NT2/D1 (cell line): ENCODE measurements around the gene KIF16B.

Experiments
- DNase-seq: peaks from one replicate; pipeline ENCODE4 v3.0.0-alpha.2; 2011; ENCODE audit warnings: low read depth, low spot score
- H3K27me3 ChIP-seq: 2 replicates; pipeline ENCODE4 v1.6.0; 2011; ENCODE audit warnings: mild to moderate bottlenecking; ENCODE audit not compliant: insufficient read length, insufficient read depth
- H3K36me3 ChIP-seq: 2 replicates; pipeline ENCODE4 v1.6.1; 2011; ENCODE audit warnings: mild to moderate bottlenecking, low read length, mixed read lengths; ENCODE audit not compliant: insufficient read depth, insufficient read length
- H3K4me1 ChIP-seq: 2 replicates; pipeline ENCODE4 v1.5.1; 2011; ENCODE audit not compliant: insufficient read depth, insufficient read length
- H3K4me3 ChIP-seq: 2 replicates; pipeline ENCODE4 v1.5.1; 2011; ENCODE audit warnings: low read depth; ENCODE audit not compliant: insufficient read length
- H3K9ac ChIP-seq: 2 replicates; pipeline ENCODE4 v1.6.0; 2011; ENCODE audit warnings: low read depth; ENCODE audit not compliant: insufficient read length
- H3K9me3 ChIP-seq: 2 replicates; pipeline ENCODE4 v1.5.1; 2011; ENCODE audit warnings: mild to moderate bottlenecking, low read length; ENCODE audit not compliant: insufficient read depth
- SUZ12 ChIP-seq: IDR thresholded peaks from 2 replicates; pipeline ENCODE4 v1.6.1; 2011; ENCODE audit not compliant: insufficient read length, insufficient read depth; ENCODE audit errors: extremely low read depth
- YY1 ChIP-seq: IDR thresholded peaks from 2 replicates; pipeline ENCODE4 v1.6.1; 2011; ENCODE audit not compliant: insufficient read length, insufficient read depth
- ZNF274 ChIP-seq: IDR thresholded peaks from 2 replicates; pipeline ENCODE4 v1.6.1; 2011; ENCODE audit warnings: mild to moderate bottlenecking, low read depth, low read length

Gene KIF16B

DNA sequence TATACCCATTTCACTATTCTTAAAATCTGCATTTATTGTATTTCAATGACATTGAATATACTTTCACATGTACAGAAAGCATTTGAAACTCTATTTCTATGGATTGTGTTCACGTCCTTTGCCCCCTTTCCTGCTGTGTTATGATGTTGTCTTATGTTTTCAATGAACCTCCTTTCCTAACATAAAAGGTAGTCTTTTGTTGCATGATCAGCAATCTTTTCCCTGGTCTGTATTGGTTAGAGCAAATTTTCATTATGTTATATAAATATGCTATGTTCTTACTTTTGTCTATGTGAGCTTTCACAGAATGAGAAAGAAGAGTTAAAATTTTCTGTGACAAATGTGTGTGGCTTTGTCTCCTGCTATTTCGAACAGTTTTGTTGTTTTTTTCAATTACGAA lies 73.1 kb downstream of the KIF16B start:
- Histone ChIP-seq H3K36me3 (no peaks in the 10 kb centered on the region), H3K9me3 (no peaks in the 10 kb centered on the region)
- no peak for TF ChIP-seq YY1
- no peak for TF ChIP-seq ZNF274
- no peak for TF ChIP-seq SUZ12

DNA sequence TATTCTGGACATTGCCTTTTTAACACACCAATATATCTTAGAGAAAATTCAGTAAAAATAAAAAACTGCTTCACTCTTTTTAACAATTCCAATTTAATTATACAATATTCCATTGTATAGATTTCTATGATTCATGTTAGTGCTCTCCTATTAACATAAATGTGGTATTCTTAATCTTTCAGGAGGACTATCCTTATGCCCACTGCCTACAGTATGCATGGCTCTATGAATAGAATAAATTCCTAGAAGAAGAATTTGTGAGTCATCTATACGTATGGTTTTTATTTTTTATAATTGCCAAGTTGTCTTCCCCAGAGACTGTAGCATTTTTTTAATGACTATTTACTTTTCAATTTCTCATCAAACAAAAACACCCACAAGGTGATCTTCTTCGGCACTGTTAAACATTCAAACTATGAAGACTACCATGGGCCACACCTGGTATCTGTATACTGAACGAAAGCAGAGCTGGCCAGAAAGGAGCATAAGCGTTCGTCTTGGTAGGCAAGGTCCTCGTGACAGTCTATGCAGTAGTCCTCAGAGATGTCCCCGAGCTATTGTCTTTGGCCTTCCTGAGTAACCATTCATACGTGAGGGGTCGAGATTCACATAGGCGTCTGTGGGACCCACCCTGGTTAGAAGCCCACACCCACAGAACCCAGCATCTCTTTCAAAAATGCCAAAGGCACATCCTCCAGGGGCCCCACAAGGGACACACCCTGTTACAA lies 74.6 kb downstream of the KIF16B start:
- H3K4me3 ChIP-seq: no peak overlapping the region
- DNase-seq: no peak
- TF ChIP-seq YY1: no peak
- no peak for TF ChIP-seq SUZ12
- no peak for TF ChIP-seq ZNF274
- no peaks in the 10 kb centered on the region for H3K4me1 ChIP-seq
- H3K36me3 ChIP-seq: no peaks in the 10 kb centered on the region
- no peaks in the 10 kb centered on the region for H3K9me3 ChIP-seq
- no peak overlapping the region for H3K9ac ChIP-seq
- no peaks in the 10 kb centered on the region for H3K27me3 ChIP-seq

More for the DNA sequence above, 73.1 kb downstream of the KIF16B start:
- DNase-seq: no peak
- Histone ChIP-seq H3K9ac (no peak overlapping the region), H3K27me3 (no peaks in the 10 kb centered on the region), H3K4me1 (no peaks in the 10 kb centered on the region), H3K4me3 (no peak overlapping the region)

GRCh38 chr20:16497896-16498295 lies 75.4 kb downstream of the KIF16B start:
- DNase-seq: no peak
- Histone ChIP-seq H3K36me3 (no peaks in the 10 kb centered on the region), H3K9me3 (no peaks in the 10 kb centered on the region), H3K4me1 (no peaks in the 10 kb centered on the region), H3K9ac (no peak overlapping the region), H3K27me3 (no peaks in the 10 kb centered on the region), H3K4me3 (no peak overlapping the region)
- TF ChIP-seq ZNF274 (no peak), YY1 (no peak), SUZ12 (no peak)

GRCh38 chr20:16493486-16493885 lies 79.8 kb downstream of the KIF16B start:
- no peaks in the 10 kb centered on the region for H3K9me3 ChIP-seq
- H3K36me3 ChIP-seq: no peaks in the 10 kb centered on the region
- H3K4me1 ChIP-seq: no peaks in the 10 kb centered on the region
- TF ChIP-seq YY1: no peak
- no peak for TF ChIP-seq ZNF274
- TF ChIP-seq SUZ12: no peak
- no peak overlapping the region for H3K9ac ChIP-seq
- no peak for DNase-seq
- no peak overlapping the region for H3K4me3 ChIP-seq
- no peaks in the 10 kb centered on the region for H3K27me3 ChIP-seq

GRCh38 chr20:16491294-16491905 lies 81.8 kb downstream of the KIF16B start:
- Histone ChIP-seq H3K27me3 (no peaks in the 10 kb centered on the region), H3K4me1 (no peaks in the 10 kb centered on the region), H3K9ac (no peak overlapping the region), H3K36me3 (no peaks in the 10 kb centered on the region), H3K4me3 (no peak overlapping the region), H3K9me3 (no peaks in the 10 kb centered on the region)
- TF ChIP-seq YY1: no peak
- TF ChIP-seq ZNF274: no peak
- no peak for TF ChIP-seq SUZ12
- DNase-seq: no peak

DNA sequence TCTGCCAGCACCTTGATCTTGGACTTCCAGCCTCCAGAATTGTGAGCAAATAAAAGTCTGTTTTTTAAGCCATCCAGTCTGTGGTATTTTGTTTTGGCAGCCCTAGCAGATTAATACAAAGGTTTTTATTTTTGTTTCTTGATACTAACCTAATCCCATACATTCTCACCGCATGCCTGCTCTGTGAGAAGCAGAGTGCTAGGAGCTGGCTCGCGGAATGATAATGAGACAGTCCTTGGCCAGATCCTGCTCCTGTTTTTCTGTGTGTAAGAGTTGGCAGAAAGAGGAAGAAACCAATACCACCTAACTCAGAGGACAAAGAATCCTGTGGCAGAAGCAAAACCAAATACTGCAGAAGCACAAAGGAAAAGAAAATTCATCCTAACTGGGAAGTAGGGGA lies 82.6 kb downstream of the KIF16B start:
- Histone ChIP-seq H3K36me3 (no peaks in the 10 kb centered on the region), H3K4me3 (no peak overlapping the region), H3K27me3 (no peaks in the 10 kb centered on the region), H3K9me3 (no peaks in the 10 kb centered on the region), H3K4me1 (no peaks in the 10 kb centered on the region), H3K9ac (no peak overlapping the region)
- DNase-seq: no peak
- no peak for TF ChIP-seq SUZ12
- TF ChIP-seq ZNF274: no peak
- no peak for TF ChIP-seq YY1

DNA sequence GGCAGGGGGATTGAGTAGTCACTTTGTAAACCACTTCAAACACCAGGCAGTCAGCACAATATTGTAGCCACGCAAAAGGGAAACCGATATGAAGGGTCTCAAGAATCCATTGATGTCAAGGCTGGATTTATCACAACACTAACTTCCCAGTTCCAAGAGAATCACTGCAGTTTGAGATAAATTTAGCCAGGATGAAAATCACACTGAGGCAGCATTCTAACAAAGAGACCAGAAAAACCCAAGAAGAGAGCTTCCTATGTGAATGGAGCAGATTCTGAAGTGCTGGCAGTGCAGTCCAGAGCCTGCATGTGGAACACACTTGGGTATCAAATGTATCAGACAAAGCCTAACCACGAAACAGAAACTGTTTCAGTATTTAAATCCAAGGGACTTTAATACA lies 84.6 kb downstream of the KIF16B start:
- Histone ChIP-seq H3K4me3 (no peak overlapping the region), H3K36me3 (no peaks in the 10 kb centered on the region), H3K9me3 (no peaks in the 10 kb centered on the region), H3K4me1 (no peaks in the 10 kb centered on the region), H3K9ac (no peak overlapping the region), H3K27me3 (no peaks in the 10 kb centered on the region)
- no peak for DNase-seq
- no peak for TF ChIP-seq SUZ12
- no peak for TF ChIP-seq ZNF274
- TF ChIP-seq YY1: no peak
